Astrocyte of the cerebellum (primary cell): ENCODE data around the gene MAVS.
"Not testable (repeated sequence)": the region's sequence is repeated elsewhere in the genome, so short reads cannot be mapped to it uniquely, and the experiment has no call there.

Experiments used
- DNase-seq: peaks from one replicate; pipeline ENCODE4 v3.0.0-alpha.2; 2011; ENCODE audit warnings: low read depth
- H3K4me3 ChIP-seq: 2 replicates; pipeline ENCODE4 v1.5.1; 2011; ENCODE audit warnings: mild to moderate bottlenecking, low read depth, low read length, moderate library complexity
- in situ Hi-C: cut with HindIII; loops from 2 replicates; pipeline ENCODE4 v1.10.0; 2017; ENCODE audit warnings: low sequenced_read_pairs
- TF ChIP-seq, protein P1 (sequence below): IDR thresholded peaks from 2 replicates; pipeline ENCODE4 v1.5.1; 2012; ENCODE audit warnings: low read length, low read depth, moderate library complexity, mild to moderate bottlenecking; ENCODE audit errors: missing control alignments

The MAVS gene

DNA sequence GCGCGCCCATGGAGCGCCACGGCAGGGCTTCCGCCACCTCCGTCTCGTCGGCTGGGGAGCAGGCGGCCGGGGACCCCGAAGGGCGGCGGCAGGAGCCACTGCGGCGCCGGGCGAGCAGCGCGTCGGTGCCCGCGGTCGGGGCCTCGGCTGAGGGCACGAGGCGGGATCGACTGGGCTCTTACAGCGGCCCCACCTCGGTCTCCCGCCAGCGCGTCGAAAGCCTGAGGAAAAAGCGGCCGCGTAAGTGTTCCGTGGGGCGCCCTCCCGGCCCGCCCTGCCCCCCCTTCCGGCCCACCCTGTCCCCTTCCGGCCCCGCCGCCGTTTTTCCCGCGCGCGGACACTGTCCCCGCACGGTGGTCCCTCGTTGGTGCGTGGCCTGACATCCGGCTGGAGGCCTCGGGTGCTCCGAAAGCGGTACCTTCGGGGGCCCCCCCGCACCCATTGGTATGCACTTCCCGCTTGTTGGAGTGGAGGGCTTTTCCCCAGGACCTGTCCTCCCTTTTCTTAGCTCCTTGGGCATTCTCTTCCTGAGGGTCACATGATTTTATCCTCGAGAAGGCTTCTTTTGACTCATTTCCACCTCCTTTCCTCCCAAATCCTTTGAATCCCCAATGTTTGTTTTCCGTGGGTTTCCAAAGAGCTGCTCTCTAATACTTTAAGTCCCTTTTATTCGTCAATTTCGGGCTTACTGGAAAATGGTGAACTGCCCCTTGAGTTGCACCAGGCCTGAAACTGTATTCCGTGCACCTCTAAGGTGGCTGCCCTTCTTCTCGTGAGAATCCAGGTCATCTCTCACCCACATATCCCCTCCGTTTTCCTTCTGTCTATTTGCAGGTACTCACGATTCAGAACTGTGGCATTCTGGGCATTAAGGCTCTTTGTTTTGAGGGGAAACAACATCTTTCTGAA lies 43.1 kb downstream of the MAVS start:
- peak overlapping the region; percentile 93 for H3K4me3 ChIP-seq
- in situ Hi-C loops = no loop called here
- no peak for DNase-seq
- TF ChIP-seq, protein P1, sequence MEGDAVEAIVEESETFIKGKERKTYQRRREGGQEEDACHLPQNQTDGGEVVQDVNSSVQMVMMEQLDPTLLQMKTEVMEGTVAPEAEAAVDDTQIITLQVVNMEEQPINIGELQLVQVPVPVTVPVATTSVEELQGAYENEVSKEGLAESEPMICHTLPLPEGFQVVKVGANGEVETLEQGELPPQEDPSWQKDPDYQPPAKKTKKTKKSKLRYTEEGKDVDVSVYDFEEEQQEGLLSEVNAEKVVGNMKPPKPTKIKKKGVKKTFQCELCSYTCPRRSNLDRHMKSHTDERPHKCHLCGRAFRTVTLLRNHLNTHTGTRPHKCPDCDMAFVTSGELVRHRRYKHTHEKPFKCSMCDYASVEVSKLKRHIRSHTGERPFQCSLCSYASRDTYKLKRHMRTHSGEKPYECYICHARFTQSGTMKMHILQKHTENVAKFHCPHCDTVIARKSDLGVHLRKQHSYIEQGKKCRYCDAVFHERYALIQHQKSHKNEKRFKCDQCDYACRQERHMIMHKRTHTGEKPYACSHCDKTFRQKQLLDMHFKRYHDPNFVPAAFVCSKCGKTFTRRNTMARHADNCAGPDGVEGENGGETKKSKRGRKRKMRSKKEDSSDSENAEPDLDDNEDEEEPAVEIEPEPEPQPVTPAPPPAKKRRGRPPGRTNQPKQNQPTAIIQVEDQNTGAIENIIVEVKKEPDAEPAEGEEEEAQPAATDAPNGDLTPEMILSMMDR = no peak

DNA sequence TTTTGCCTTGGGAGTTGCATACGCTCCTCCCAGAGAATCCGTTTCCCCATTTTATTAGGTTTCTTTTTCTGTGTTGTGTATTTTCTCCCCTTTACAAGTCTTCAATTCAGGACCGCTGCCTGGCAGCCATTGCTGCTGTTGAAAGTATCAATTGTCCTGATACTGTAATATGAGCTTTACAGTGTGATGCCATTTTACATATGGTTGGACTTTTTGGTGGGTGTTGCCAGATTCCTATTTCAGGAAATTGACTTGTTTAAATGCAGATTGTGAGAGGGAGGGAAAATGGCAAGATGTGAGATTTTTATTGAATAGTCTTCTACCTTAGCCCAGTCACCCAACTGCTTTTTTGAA lies 43.7 kb downstream of the MAVS start:
- peak overlapping the region; percentile 93 for H3K4me3 ChIP-seq
- DNase-seq = no peak
- in situ Hi-C loops = no loop called here
- TF ChIP-seq, protein P1 = no peak

DNA sequence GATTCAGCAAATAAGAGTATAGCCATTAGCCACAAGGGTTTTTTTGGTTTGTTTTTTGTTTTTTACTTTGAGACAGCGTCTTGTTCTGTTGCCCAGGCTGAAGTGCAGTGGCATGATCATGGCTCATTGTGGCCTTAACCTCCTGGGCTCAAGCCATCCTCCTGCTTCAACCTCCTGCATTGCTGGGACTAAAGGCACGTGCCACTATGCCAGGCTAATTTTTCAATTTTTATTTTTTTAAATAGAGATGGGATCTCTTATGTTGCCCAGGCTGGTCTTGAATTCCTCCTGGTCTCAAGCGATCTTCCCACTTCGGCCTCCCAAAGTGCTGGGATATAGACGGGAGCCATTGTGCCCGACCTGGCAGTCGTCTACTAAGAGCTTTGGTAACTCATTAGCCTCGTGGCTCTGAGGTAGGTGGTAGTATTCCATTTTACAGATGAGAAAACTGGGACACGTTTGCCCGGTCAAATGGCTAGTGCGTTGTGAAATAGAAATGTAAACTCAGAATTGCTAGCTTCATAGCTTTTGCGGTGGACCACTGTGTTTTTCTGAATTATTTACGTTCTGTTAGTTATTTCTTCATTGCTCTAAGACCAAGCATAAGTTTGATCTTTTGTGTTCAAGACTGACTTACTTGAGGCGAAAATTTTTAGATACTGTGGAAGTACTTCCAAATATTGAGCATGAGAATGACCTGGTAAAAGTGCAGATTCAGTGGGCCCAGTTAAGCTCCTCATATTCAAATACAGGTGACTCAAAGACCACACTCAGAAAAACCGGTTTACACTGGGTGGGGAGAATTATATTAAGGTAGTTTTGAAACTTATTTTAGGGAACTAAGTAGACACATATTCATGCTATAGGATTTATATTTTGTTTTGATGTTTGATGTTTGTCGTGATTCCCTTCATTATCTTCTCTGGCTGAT lies 44.6 kb downstream of the MAVS start:
- no peak for DNase-seq
- in situ Hi-C loops = no loop called here

DNA sequence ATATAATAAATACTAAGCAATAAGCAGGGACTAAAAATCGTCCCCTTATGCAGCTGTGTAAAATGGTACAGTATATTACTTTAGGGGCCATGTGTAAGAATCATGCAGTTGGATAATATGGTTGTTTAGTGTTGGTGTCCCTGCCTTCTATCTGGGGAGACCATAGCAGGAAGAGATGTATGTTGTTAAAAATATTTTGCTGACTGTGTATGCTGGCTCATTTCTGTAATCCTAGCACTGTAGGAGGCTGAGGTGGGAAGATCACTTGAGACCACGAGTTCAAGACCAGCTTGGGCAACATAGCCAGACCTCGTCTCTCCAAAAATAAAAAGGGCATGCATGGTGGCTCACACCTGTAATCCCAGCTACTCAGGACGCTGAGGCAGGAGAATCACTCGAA lies 48.2 kb downstream of the MAVS start:
- TF ChIP-seq, protein P1 = no peak
- H3K4me3 ChIP-seq = no peak overlapping the region
- DNase-seq = no peak
- in situ Hi-C loops = no loop called here

More for the DNA sequence above, 44.6 kb downstream of the MAVS start:
- H3K4me3 ChIP-seq = peak overlapping the region; percentile 93
- TF ChIP-seq, protein P1 = no peak

DNA sequence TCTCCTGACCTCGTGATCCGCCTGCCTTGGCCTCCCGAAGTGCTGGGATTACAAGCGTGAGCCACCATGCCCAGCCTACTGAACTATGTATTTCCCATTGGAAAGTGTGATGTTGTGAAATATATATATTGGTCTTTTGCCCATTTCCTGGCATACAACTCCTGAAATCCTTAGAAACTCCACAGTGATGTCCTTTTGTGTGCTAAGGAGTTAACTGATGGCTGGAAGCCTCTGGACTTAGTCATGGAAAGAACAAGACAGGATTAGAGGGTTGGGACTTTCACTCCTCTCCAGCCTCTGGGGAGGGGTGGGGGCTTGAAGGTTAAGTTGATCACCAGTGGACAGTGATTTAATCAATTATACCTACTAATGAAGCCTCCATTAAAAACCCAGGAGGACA lies 49.7 kb downstream of the MAVS start:
- no peak for DNase-seq
- TF ChIP-seq, protein P1 = no peak
- H3K4me3 ChIP-seq = no peak overlapping the region
- in situ Hi-C loops = no loop called here

DNA sequence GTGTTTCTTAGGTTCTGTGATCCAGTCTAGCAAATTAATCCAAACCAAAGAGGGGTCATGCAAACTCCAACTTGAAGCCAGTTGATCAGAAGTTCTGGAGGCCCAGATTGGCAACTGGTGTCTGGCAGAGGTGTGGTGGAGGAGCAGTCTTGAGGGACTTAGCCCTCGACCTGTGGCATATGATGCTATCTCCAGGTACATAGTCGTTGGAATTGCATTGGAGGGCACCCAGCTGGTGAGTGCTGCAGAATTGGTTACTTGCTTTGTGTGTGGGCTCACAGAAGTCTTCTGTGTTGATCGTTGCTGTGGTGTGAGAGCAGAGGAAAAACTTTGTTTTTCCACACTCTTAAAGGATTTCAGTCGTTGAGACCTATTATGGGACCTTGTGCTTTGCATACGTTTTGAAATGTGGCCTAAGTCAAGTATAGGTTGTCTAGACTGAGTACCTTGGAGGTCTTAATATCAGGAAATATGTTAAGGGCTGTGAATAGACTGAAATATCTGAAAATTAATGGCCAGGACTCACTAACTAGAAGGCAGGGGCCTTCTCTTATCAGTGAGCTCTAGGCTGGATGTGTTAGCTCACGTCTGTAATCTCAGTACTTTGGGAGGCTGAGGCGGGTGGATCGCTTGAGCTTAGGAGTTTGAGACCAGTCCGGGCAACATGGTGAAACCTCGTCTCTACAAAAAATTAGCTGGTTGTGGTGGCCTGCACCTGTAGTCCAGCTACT lies 50.4 kb downstream of the MAVS start:
- TF ChIP-seq, protein P1 = no peak

DNA sequence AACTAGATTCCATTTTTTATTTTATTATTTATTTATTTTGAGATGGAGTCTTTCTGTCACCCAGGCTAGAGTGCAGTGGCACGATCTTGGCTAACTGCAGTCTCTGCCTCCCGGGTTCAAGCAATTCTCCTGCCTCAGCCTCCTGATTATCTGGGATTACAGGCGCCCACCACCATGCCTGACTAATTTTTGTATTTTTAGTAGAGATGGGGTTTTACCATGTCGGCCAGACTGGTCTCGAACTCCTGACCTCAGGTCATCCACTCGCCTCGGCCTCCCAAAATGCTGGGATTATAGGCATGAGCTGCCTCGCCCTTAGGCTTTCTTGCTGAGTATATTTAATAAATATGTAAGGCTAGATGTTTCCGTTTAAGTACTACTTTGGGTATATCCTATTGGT lies 51.5 kb downstream of the MAVS start:
- H3K4me3 ChIP-seq, in situ Hi-C loops, DNase-seq: not testable (repeated sequence)

More for the DNA sequence above, 50.4 kb downstream of the MAVS start:
- no peak overlapping the region for H3K4me3 ChIP-seq
- DNase-seq = no peak
- in situ Hi-C loops = no loop called here
